Neural cell (in vitro differentiated cells): ENCODE data around the gene NMNAT1. TPM values are rescaled to one million over a fixed set of nuclear protein-coding genes. Genes with fewer than 3 reads are reported as not detected.
"Not testable (repeated sequence)": the region's sequence is repeated elsewhere in the genome, so short reads cannot be mapped to it uniquely, and the experiment has no call there.

ENCODE experiments used
- H2AFZ ChIP-seq: fragments of 200-600, 300-800 bp; sonication (generic), shearing (Covaris generic); 2 replicates; pipeline ENCODE4 v1.6.0; 2014; ENCODE audit warnings: low read depth, mild to moderate bottlenecking, antibody characterized with exemption, low read length, moderate library complexity
- H3F3A ChIP-seq: fragments of 200-600 bp; shearing (Covaris generic); 2 replicates; pipeline ENCODE4 v1.6.1; 2016; ENCODE audit warnings: mild to moderate bottlenecking, moderate library complexity, mixed read lengths, antibody characterized with exemption, low read length; ENCODE audit not compliant: insufficient read depth, poor library complexity, severe bottlenecking
- H3K27ac ChIP-seq: fragments of 200-600, 300-800 bp; sonication (generic), shearing (Covaris generic); 2 replicates; pipeline ENCODE4 v1.5.1; 2014; ENCODE audit warnings: mild to moderate bottlenecking, low read length, moderate library complexity
- H3K27me3 ChIP-seq: fragments of 300-800, 200-600 bp; sonication (generic), shearing (Covaris generic); 2 replicates; pipeline ENCODE4 v1.6.0; 2014; ENCODE audit warnings: mild to moderate bottlenecking, low read depth, low read length, moderate library complexity; ENCODE audit not compliant: insufficient read depth
- H3K36me3 ChIP-seq: fragments of 300-800, 200-600 bp; sonication (generic), shearing (Covaris generic); 2 replicates; pipeline ENCODE4 v1.5.1; 2014; ENCODE audit warnings: mild to moderate bottlenecking, antibody characterized with exemption, low read length, moderate library complexity; ENCODE audit not compliant: insufficient read depth
- H3K4me2 ChIP-seq: fragments of 300-800, 200-600 bp; sonication (generic), shearing (Covaris generic); 2 replicates; pipeline ENCODE4 v1.6.0; 2014; ENCODE audit warnings: mild to moderate bottlenecking, low read length
- H3K4me3 ChIP-seq: fragments of 300-800, 200-600 bp; sonication (generic), shearing (Covaris generic); 2 replicates; pipeline ENCODE4 v1.5.1; 2014; ENCODE audit warnings: mild to moderate bottlenecking, low read length, moderate library complexity
- H3K79me2 ChIP-seq: fragments of 200-600 bp; shearing (Covaris generic); replicated peaks from 2 replicates; pipeline ENCODE4 v1.6.0; 2014; ENCODE audit warnings: mild to moderate bottlenecking, low read length, moderate library complexity; ENCODE audit not compliant: insufficient read depth
- H3K9ac ChIP-seq: fragments of 300-800, 200-600 bp; sonication (generic), shearing (Covaris generic); 2 replicates; pipeline ENCODE4 v1.6.1; 2016; ENCODE audit warnings: mild to moderate bottlenecking, low read length, mixed read lengths
- H3K9me2 ChIP-seq: fragments of 200-600 bp; shearing (Covaris generic); 2 replicates; pipeline ENCODE4 v1.6.1; 2016; ENCODE audit warnings: mild to moderate bottlenecking, low read length, mixed read lengths; ENCODE audit not compliant: insufficient read depth
- H3K9me3 ChIP-seq: fragments of 200-600, 300-800 bp; sonication (generic), shearing (Covaris generic); 2 replicates; pipeline ENCODE4 v1.6.1; 2016; ENCODE audit warnings: mild to moderate bottlenecking, mixed run types, low read length, moderate library complexity, mixed read lengths
- H4K20me1 ChIP-seq: fragments of 200-600 bp; shearing (Covaris generic); 2 replicates; pipeline ENCODE4 v1.6.1; 2016; ENCODE audit warnings: mild to moderate bottlenecking, mixed run types; ENCODE audit not compliant: insufficient read depth
- CTCF ChIP-seq: fragments of 450-650 bp; IDR thresholded peaks from 2 replicates; pipeline ENCODE4 v1.5.1; 2014; ENCODE audit warnings: antibody characterized with exemption, mild to moderate bottlenecking, moderate library complexity; ENCODE audit not compliant: poor library complexity, severe bottlenecking
- EP300 ChIP-seq: fragments of 450-650 bp; conservative IDR thresholded peaks from 2 replicates; pipeline ENCODE4 v1.6.1; 2014; ENCODE audit warnings: antibody characterized with exemption, mild to moderate bottlenecking, moderate library complexity; ENCODE audit not compliant: poor library complexity, severe bottlenecking
- EZH2 ChIP-seq: fragments of 200-600, 300-800 bp; shearing (Covaris generic), sonication (generic); IDR thresholded peaks from 2 replicates; pipeline ENCODE4 v1.6.1; 2014; ENCODE audit warnings: antibody characterized with exemption, low read length, borderline replicate concordance, mild to moderate bottlenecking; ENCODE audit not compliant: insufficient read depth, poor library complexity, severe bottlenecking
- MXI1 ChIP-seq: fragments of 450-650 bp; conservative IDR thresholded peaks from 2 replicates; pipeline ENCODE4 v1.6.1; 2014; ENCODE audit warnings: antibody characterized with exemption, mild to moderate bottlenecking; ENCODE audit not compliant: poor library complexity, severe bottlenecking
- POLR2AphosphoS5 ChIP-seq: IDR thresholded peaks from 2 replicates; pipeline ENCODE4 v1.6.1; 2012
- RAD21 ChIP-seq: fragments of 450-650 bp; conservative IDR thresholded peaks from 2 replicates; pipeline ENCODE4 v1.6.1; 2014; ENCODE audit warnings: antibody characterized with exemption, mild to moderate bottlenecking, moderate library complexity
- REST ChIP-seq: IDR thresholded peaks from 2 replicates; pipeline ENCODE4 v1.6.1; 2012; ENCODE audit warnings: borderline replicate concordance
- SMC3 ChIP-seq: fragments of 450-650 bp; conservative IDR thresholded peaks from 2 replicates; pipeline ENCODE4 v1.6.1; 2014; ENCODE audit warnings: antibody characterized with exemption, mild to moderate bottlenecking, moderate library complexity; ENCODE audit not compliant: poor library complexity
- TAF1 ChIP-seq: IDR thresholded peaks from 2 replicates; pipeline ENCODE4 v1.6.1; 2012; ENCODE audit warnings: low read depth
- polyA plus RNA-seq: library from polyadenylated mRNA; depleted of rRNA; stranded (reverse); fragments of >200 nt; gene quantifications from 2 replicates; pipeline ENCODE4 v1.2.3, GENCODE V29; 2014

The NMNAT1 gene
- polyA plus RNA-seq, 1 donor from 2014 or later, result 4.9 TPM

GRCh38 chr1:9916452-9916851 is 26.8 kb upstream of the NMNAT1 start:
- Histone ChIP-seq H2AFZ (no peak overlapping the region), H3K9me3 (no peaks in the 10 kb centered on the region), H3K9me2 (no peaks in the 10 kb centered on the region), H3K4me3 (no peak overlapping the region), H3K27ac (no peak overlapping the region), H3K36me3 (no peaks in the 10 kb centered on the region), H3F3A (no peaks in the 10 kb centered on the region), H3K79me2 (no peaks in the 10 kb centered on the region), H3K4me2 (no peak overlapping the region), H4K20me1 (no peaks in the 10 kb centered on the region), H3K9ac (peak overlapping the region; percentile 18), H3K27me3 (no peaks in the 10 kb centered on the region)
- TF ChIP-seq CTCF (no peak), MXI1 (no peak), EP300 (no peak), REST (no peak), EZH2 (no peak), POLR2AphosphoS5 (no peak), RAD21 (no peak), TAF1 (no peak), SMC3 (no peak)

GRCh38 chr1:9917495-9917894 is 25.8 kb upstream of the NMNAT1 start:
- not testable (repeated sequence) for H3K27ac ChIP-seq, H4K20me1 ChIP-seq, H3K9me2 ChIP-seq, H3F3A ChIP-seq, H3K4me2 ChIP-seq, H3K4me3 ChIP-seq, H3K9ac ChIP-seq, H3K79me2 ChIP-seq, H2AFZ ChIP-seq, H3K36me3 ChIP-seq, H3K27me3 ChIP-seq, H3K9me3 ChIP-seq

- no peaks in the 10 kb centered on the region for H3K36me3 ChIP-seq
- no peaks in the 10 kb centered on the region for H3K79me2 ChIP-seq
- H3K4me3 ChIP-seq, result no peak overlapping the region
- H3K27ac ChIP-seq, result no peak overlapping the region
- no peaks in the 10 kb centered on the region for H3K9me3 ChIP-seq
- no peaks in the 10 kb centered on the region for H3K9me2 ChIP-seq
- TF ChIP-seq RAD21, result no peak
- no peak for TF ChIP-seq CTCF
- no peak for TF ChIP-seq EP300
- TF ChIP-seq MXI1, result no peak
- no peak for TF ChIP-seq EZH2
- TF ChIP-seq TAF1, result no peak
- TF ChIP-seq REST, result no peak
- no peak for TF ChIP-seq SMC3
- no peak for TF ChIP-seq POLR2AphosphoS5
- H3K9ac ChIP-seq, result no peak overlapping the region
- H3K4me2 ChIP-seq, result no peak overlapping the region
- no peaks in the 10 kb centered on the region for H4K20me1 ChIP-seq
- H3F3A ChIP-seq, result no peaks in the 10 kb centered on the region
- no peak overlapping the region for H2AFZ ChIP-seq
- no peaks in the 10 kb centered on the region for H3K27me3 ChIP-seq
These were observed 25.4 kb upstream of the NMNAT1 start for GRCh38 chr1:9917901-9918300.
